Activated T-helper 1 cell treated with anti-CD3 and anti-CD28 coated beads, Interleukin-12 subunit alpha, Interleukin-12 subunit beta, Interleukin-2, Interleukin-4 antibody, amounts not matched to agents 30 ng/mL and 10 ng/mL and 1 ng/mL, durations not matched to agents 14 hours and 24 hours and 36 hours (primary cell): ENCODE measurements around the gene CEP164. TPM values are rescaled to one million over a fixed set of nuclear protein-coding genes. Genes with fewer than 3 reads are reported as not detected.

Experiments used
- DNase-seq: peaks from one replicate; pipeline ENCODE4 v3.0.0; 2021; ENCODE audit warnings: low spot score
- H3K27ac Mint-ChIP-seq: one replicate; pipeline ENCODE4 v1.8.0; 2021; ENCODE audit warnings: mild to moderate bottlenecking, mixed read lengths
- H3K27me3 Mint-ChIP-seq: one replicate; pipeline ENCODE4 v1.8.0; 2022; ENCODE audit warnings: mild to moderate bottlenecking, moderate library complexity, mixed read lengths; ENCODE audit not compliant: insufficient read depth
- H3K36me3 Mint-ChIP-seq: one replicate; pipeline ENCODE4 v1.8.0; 2021; ENCODE audit warnings: low read depth, mixed read lengths
- H3K4me1 Mint-ChIP-seq: one replicate; pipeline ENCODE4 v1.8.0; 2021; ENCODE audit warnings: low read depth, mixed read lengths
- H3K4me3 Mint-ChIP-seq: one replicate; pipeline ENCODE4 v1.8.0; 2021; ENCODE audit warnings: mild to moderate bottlenecking, moderate library complexity, mixed read lengths
- H3K9me3 Mint-ChIP-seq: one replicate; pipeline ENCODE4 v1.8.0; 2021; ENCODE audit warnings: mixed read lengths
- intact Hi-C: fragments of 100-400 bp; cut with micrococcal nuclease; formaldehyde crosslinking; loops from one replicate; pipeline ENCODE4 v1.15.1; 2024
- total RNA-seq: library from RNA; stranded (reverse); gene quantifications from 2 replicates; pipeline ENCODE4 v1.2.3, GENCODE V29; 2022

CEP164 gene
- total RNA-seq, 1 donor from 2014 or later, result 37.2 TPM

DNA sequence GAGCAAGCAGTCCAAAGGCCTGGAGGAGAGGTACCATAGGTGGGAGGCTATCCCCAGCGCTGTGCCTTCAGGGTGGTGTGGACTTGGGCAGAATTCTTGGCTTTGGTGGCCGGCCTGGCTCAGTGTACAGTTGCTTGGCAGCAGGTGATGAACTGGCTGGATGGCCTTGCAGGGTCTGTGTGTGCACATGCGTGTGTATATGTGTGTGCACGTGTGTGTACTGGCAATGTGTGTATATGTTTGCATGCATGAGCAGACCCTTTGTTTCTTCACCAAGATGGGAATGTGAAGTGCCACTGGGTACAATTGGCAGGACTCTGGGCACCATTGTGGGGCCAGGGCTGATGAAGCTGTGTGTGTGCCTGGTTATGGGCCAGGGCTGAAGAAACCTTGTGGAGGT, 53.0 kb downstream of the CEP164 start:
- no peaks in the 10 kb centered on the region for H3K9me3 Mint-ChIP-seq
- peaks cover 2% of the 10 kb centered on the region for H3K36me3 Mint-ChIP-seq
- DNase-seq, result no peak
- H3K27me3 Mint-ChIP-seq, result no peaks in the 10 kb centered on the region
- H3K27ac Mint-ChIP-seq, result no peak overlapping the region
- intact Hi-C loops, result no loop called here
- H3K4me1 Mint-ChIP-seq, result no peaks in the 10 kb centered on the region
- H3K4me3 Mint-ChIP-seq, result no peak overlapping the region

DNA sequence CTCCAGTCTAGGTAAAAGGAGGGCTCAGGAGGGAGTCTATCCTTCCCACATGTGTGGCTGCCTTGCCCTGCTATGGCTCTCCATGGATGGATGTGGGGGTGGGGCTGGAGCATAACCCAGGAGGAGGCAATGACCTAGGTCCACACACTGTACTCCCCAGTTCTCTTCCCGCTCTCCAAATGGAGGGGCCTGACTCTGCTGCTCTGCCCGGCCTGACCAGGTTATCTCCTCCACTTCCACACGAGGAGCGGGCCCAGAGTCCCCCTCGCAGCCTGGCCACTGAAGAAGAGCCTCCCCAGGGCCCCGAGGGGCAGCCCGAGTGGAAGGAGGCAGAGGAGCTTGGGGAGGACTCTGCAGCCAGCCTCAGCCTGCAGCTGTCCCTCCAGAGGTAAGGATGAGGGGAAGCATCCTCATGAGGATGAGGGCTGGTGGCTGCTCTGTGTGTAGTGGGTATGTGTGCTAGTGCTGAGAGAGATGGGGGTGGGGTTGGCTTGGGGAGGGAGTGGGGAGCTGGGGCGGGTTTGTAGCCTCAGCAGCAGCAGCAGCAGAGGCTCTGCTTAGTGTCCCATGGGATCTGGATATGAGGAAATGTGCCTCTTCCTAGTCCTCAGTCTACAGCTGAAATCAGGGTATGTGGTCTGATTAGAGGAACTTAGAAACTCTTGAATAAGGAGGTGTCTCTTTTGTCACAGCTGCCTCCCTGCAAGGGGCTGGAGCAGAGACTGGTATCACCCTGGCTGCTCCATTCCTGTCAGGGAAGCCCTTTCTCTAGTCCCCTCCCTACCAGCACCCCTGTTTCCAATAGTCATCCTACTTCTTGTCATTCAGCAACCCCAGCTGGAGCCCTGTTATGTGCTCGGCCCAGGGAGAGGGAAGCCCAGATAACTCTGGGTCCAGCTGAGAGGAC, 54.1 kb downstream of the CEP164 start:
- intact Hi-C loops, result no loop called here
- no peaks in the 10 kb centered on the region for H3K9me3 Mint-ChIP-seq
- no peaks in the 10 kb centered on the region for H3K4me1 Mint-ChIP-seq
- H3K4me3 Mint-ChIP-seq, result no peak overlapping the region
- no peak overlapping the region for H3K27ac Mint-ChIP-seq
- no peaks in the 10 kb centered on the region for H3K27me3 Mint-ChIP-seq
- DNase-seq, result no peak
- no peaks in the 10 kb centered on the region for H3K36me3 Mint-ChIP-seq

DNA sequence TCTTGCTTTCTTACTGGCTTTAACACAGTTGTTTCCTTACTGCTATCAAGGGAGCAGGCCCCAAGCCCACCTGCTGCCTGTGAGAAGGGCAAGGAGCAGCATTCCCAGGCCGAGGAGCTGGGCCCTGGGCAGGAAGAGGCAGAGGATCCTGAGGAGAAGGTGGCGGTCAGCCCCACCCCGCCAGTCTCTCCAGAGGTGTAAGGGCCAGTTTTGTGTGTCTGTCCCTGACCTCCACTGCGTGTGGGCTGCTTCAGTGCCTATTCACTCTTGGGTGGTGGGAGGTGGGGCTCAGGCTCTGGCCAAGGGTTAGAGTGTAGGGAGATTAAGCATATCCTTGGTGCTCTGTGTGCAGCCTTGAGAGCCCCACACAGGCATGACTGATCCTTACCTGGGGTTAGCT, 55.1 kb downstream of the CEP164 start:
- Mint-ChIP-seq H3K9me3 (no peaks in the 10 kb centered on the region), H3K27ac (no peak overlapping the region), H3K4me3 (no peak overlapping the region), H3K36me3 (no peaks in the 10 kb centered on the region), H3K4me1 (no peaks in the 10 kb centered on the region), H3K27me3 (no peaks in the 10 kb centered on the region)
- intact Hi-C loops, result no loop called here
- no peak for DNase-seq

- H3K4me1 Mint-ChIP-seq, result no peaks in the 10 kb centered on the region
- peaks cover 2% of the 10 kb centered on the region for H3K36me3 Mint-ChIP-seq
- H3K4me3 Mint-ChIP-seq, result no peak overlapping the region
- no peaks in the 10 kb centered on the region for H3K27me3 Mint-ChIP-seq
- H3K27ac Mint-ChIP-seq, result no peak overlapping the region
- no peaks in the 10 kb centered on the region for H3K9me3 Mint-ChIP-seq
- DNase-seq, result no peak
- intact Hi-C loops, result no loop called here
Observed at GRCh38 chr11:117384045-117384444, 56.4 kb downstream of the CEP164 start.

GRCh38 chr11:117385471-117385870, 57.8 kb downstream of the CEP164 start:
- no peak overlapping the region for H3K4me3 Mint-ChIP-seq
- H3K4me1 Mint-ChIP-seq, result no peaks in the 10 kb centered on the region
- no peak for DNase-seq
- H3K27me3 Mint-ChIP-seq, result no peaks in the 10 kb centered on the region
- H3K36me3 Mint-ChIP-seq, result peaks cover 2% of the 10 kb centered on the region
- no peak overlapping the region for H3K27ac Mint-ChIP-seq
- intact Hi-C loops, result no loop called here
- H3K9me3 Mint-ChIP-seq, result no peaks in the 10 kb centered on the region

DNA sequence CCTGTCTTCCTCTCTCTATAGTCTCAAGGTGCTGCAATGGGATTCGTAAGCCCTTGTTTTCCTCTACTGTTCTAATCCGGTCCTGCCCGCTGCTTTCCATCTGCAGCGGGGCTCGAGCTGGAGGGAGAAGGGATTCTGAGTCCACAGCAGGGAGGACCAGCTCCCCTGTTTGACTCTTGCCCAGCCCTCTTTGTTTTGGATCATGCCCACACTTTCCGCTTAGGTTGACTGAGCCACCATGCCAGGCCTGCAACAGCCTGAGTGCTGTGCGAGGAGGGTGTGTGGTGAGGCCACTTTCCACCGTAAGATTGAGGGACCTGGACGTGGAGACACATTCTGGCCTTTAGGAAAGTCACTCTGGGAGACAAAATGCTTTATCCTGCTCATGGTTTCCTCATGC, 58.3 kb downstream of the CEP164 start:
- H3K4me3 Mint-ChIP-seq, result no peak overlapping the region
- H3K36me3 Mint-ChIP-seq, result peaks cover 4% of the 10 kb centered on the region
- no peaks in the 10 kb centered on the region for H3K9me3 Mint-ChIP-seq
- H3K27ac Mint-ChIP-seq, result no peak overlapping the region
- DNase-seq, result no peak
- H3K27me3 Mint-ChIP-seq, result no peaks in the 10 kb centered on the region
- no peaks in the 10 kb centered on the region for H3K4me1 Mint-ChIP-seq
- intact Hi-C loops, result no loop called here

- intact Hi-C loops, result no loop called here
- Mint-ChIP-seq H3K4me1 (no peaks in the 10 kb centered on the region), H3K27me3 (no peaks in the 10 kb centered on the region), H3K27ac (no peak overlapping the region), H3K9me3 (no peaks in the 10 kb centered on the region), H3K4me3 (no peak overlapping the region), H3K36me3 (peaks cover 8% of the 10 kb centered on the region)
- DNase-seq, result no peak
Observed at GRCh38 chr11:117387992-117388755, 60.5 kb downstream of the CEP164 start.

DNA sequence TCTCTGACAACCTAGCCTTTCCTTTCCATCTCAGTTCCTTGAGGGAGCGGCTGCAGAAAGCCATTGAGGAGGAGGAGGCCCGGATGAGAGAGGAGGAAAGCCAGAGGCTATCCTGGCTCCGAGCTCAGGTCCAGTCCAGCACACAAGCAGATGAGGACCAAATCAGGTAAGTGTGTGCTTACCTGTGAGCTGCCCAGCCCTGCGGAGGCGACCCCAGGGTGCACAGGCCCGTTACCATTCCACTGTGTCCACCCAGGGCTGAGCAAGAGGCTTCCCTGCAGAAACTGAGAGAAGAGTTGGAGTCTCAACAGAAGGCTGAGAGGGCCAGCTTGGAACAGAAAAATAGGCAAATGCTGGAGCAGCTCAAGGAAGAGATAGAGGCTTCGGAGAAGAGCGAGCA, 63.1 kb downstream of the CEP164 start:
- no peaks in the 10 kb centered on the region for H3K9me3 Mint-ChIP-seq
- peaks cover 21% of the 10 kb centered on the region for H3K36me3 Mint-ChIP-seq
- intact Hi-C loops, result no loop called here
- no peak overlapping the region for H3K27ac Mint-ChIP-seq
- no peaks in the 10 kb centered on the region for H3K4me1 Mint-ChIP-seq
- no peak overlapping the region for H3K4me3 Mint-ChIP-seq
- no peaks in the 10 kb centered on the region for H3K27me3 Mint-ChIP-seq
- no peak for DNase-seq

DNA sequence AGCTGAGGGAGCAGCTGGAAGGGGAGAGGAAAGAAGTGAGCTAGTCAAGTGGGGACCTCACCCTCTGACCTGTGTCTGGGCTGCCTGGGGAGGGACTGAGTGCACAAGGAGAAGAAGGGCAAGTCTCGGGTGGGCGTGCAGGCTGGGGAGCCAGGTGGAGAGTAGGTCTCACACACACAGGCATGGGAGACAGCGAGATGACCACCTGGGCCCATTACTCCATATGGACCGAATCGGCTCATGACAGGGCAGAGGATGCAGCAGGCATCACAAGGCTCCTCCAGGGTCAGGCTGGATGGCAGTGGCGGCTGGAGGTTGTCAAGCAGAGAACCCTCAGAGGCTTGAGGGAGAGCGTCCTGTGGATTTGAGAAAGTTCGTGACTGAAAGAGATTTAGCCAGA, 63.5 kb downstream of the CEP164 start:
- H3K27ac Mint-ChIP-seq, result no peak overlapping the region
- H3K4me1 Mint-ChIP-seq, result no peaks in the 10 kb centered on the region
- intact Hi-C loops, result no loop called here
- peaks cover 25% of the 10 kb centered on the region for H3K36me3 Mint-ChIP-seq
- no peak for DNase-seq
- no peaks in the 10 kb centered on the region for H3K9me3 Mint-ChIP-seq
- no peaks in the 10 kb centered on the region for H3K27me3 Mint-ChIP-seq
- no peak overlapping the region for H3K4me3 Mint-ChIP-seq

- Mint-ChIP-seq H3K9me3 (no peaks in the 10 kb centered on the region), H3K4me3 (no peak overlapping the region), H3K36me3 (peaks cover 30% of the 10 kb centered on the region), H3K27ac (no peak overlapping the region), H3K4me1 (no peaks in the 10 kb centered on the region), H3K27me3 (no peaks in the 10 kb centered on the region)
- intact Hi-C loops, result no loop called here
- no peak for DNase-seq
Observed at GRCh38 chr11:117392001-117392690, 64.5 kb downstream of the CEP164 start.

- no peaks in the 10 kb centered on the region for H3K9me3 Mint-ChIP-seq
- H3K27me3 Mint-ChIP-seq, result no peaks in the 10 kb centered on the region
- intact Hi-C loops, result no loop called here
- no peak overlapping the region for H3K27ac Mint-ChIP-seq
- DNase-seq, result no peak
- no peak overlapping the region for H3K4me3 Mint-ChIP-seq
- H3K4me1 Mint-ChIP-seq, result no peaks in the 10 kb centered on the region
- H3K36me3 Mint-ChIP-seq, result peaks cover 34% of the 10 kb centered on the region
Observed at GRCh38 chr11:117392979-117393378, 65.3 kb downstream of the CEP164 start.

GRCh38 chr11:117394221-117394925, 66.7 kb downstream of the CEP164 start:
- H3K36me3 Mint-ChIP-seq, result peaks cover 37% of the 10 kb centered on the region

More at GRCh38 chr11:117394221-117394925, 66.7 kb downstream of the CEP164 start:
- no peaks in the 10 kb centered on the region for H3K27me3 Mint-ChIP-seq
- intact Hi-C loops, result no loop called here
- no peaks in the 10 kb centered on the region for H3K4me1 Mint-ChIP-seq
- no peak overlapping the region for H3K27ac Mint-ChIP-seq
- no peak overlapping the region for H3K4me3 Mint-ChIP-seq
- no peaks in the 10 kb centered on the region for H3K9me3 Mint-ChIP-seq
- DNase-seq, result no peak
